Measurements from ENCODE around the gene ST7.

ST7 gene

DNA sequence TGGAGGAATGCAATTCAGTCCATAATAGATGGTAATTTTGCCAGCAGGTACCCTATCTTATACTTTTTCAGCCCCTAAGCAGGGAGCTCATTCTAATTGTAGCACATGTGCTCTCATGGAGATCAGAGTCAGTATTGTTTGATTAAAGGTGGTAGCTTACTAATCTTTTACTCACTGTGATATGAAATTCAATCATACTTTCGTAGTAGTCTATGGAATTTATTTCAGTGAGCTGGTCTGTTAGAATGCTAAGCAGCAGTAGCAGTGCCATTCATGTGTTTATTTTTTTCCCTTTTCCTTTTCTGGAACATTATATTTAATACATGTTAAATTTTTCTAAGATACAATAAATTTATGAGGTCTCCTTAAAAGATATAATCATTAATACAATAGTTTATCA is 109.0 kb downstream of the ST7 start:
- Mint-ChIP-seq H3K4me1 (ENCODE audit: low read depth) (peaks cover 4% of the 10 kb centered on the region), H3K4me3 (no peak overlapping the region), H3K36me3 (peaks cover 10% of the 10 kb centered on the region), H3K27ac (no peak overlapping the region), H3K9me3 (ENCODE audit: low read depth) (no peaks in the 10 kb centered on the region), H3K27me3 (no peaks in the 10 kb centered on the region)

- no peaks in the 10 kb centered on the region for H3K27me3 Mint-ChIP-seq
- H3K36me3 Mint-ChIP-seq, result peaks cover 3% of the 10 kb centered on the region
- H3K4me3 Mint-ChIP-seq, result no peak overlapping the region
- H3K4me1 Mint-ChIP-seq (ENCODE audit: low read depth), result peaks cover 17% of the 10 kb centered on the region
- no peaks in the 10 kb centered on the region for H3K9me3 Mint-ChIP-seq (ENCODE audit: low read depth)
- no peak overlapping the region for H3K27ac Mint-ChIP-seq
Measured at GRCh38 chr7:117064688-117065087, 111.4 kb downstream of the ST7 start.

DNA sequence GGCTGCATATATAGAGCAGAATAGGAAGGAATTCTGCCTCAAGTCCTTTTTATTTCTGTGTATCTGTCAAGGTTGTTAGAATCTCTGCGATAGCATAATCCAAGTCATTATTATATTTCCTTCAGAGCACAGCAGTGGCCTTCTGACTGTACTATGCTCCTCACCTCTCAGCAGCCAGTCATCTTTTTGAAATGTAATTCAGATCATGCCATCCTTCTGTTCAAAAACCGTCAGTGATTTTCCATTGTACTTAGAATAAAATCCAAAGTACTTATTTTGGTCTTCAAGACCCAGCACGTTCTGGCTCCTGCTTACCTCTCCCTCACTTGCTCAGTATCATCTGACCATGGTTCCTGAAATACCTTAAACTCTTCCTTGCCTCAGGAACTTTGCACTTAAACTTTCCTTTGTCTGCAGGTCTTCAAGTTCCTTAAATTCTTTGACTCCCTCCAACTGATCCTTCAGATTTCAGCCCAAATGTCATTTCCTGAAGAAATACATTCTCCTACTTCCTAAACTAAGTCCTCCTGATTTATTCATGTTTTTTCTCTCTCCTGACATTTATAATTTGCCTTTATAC is 112.4 kb downstream of the ST7 start:
- Mint-ChIP-seq H3K27ac (no peak overlapping the region), H3K27me3 (no peaks in the 10 kb centered on the region), H3K36me3 (peaks cover 3% of the 10 kb centered on the region), H3K4me3 (no peak overlapping the region), H3K9me3 (ENCODE audit: low read depth) (no peaks in the 10 kb centered on the region), H3K4me1 (ENCODE audit: low read depth) (peaks cover 17% of the 10 kb centered on the region)

GRCh38 chr7:117066668-117067067 is 113.4 kb downstream of the ST7 start:
- Mint-ChIP-seq H3K4me3 (no peak overlapping the region), H3K27ac (no peak overlapping the region), H3K36me3 (peaks cover 3% of the 10 kb centered on the region), H3K9me3 (ENCODE audit: low read depth) (no peaks in the 10 kb centered on the region), H3K4me1 (ENCODE audit: low read depth) (peaks cover 17% of the 10 kb centered on the region), H3K27me3 (no peaks in the 10 kb centered on the region)

GRCh38 chr7:117067340-117067739 is 114.0 kb downstream of the ST7 start:
- H3K27me3 Mint-ChIP-seq, result no peaks in the 10 kb centered on the region
- H3K36me3 Mint-ChIP-seq, result peaks cover 3% of the 10 kb centered on the region
- H3K4me1 Mint-ChIP-seq (ENCODE audit: low read depth), result peaks cover 20% of the 10 kb centered on the region
- no peak overlapping the region for H3K4me3 Mint-ChIP-seq
- H3K9me3 Mint-ChIP-seq (ENCODE audit: low read depth), result no peaks in the 10 kb centered on the region
- H3K27ac Mint-ChIP-seq, result no peak overlapping the region

- Mint-ChIP-seq H3K27ac (no peak overlapping the region), H3K4me1 (ENCODE audit: low read depth) (peaks cover 31% of the 10 kb centered on the region), H3K4me3 (no peak overlapping the region)
Measured at GRCh38 chr7:117068511-117069145, 115.3 kb downstream of the ST7 start.

GRCh38 chr7:117069379-117069778 is 116.1 kb downstream of the ST7 start:
- Mint-ChIP-seq H3K36me3 (peaks cover 3% of the 10 kb centered on the region), H3K27me3 (no peaks in the 10 kb centered on the region), H3K4me3 (no peak overlapping the region), H3K9me3 (ENCODE audit: low read depth) (no peaks in the 10 kb centered on the region), H3K27ac (no peak overlapping the region), H3K4me1 (ENCODE audit: low read depth) (peaks cover 31% of the 10 kb centered on the region)

More at GRCh38 chr7:117068511-117069145, 115.3 kb downstream of the ST7 start:
- Mint-ChIP-seq H3K9me3 (ENCODE audit: low read depth) (no peaks in the 10 kb centered on the region), H3K36me3 (peaks cover 3% of the 10 kb centered on the region), H3K27me3 (no peaks in the 10 kb centered on the region)

- no peaks in the 10 kb centered on the region for H3K36me3 Mint-ChIP-seq
- H3K4me1 Mint-ChIP-seq (ENCODE audit: low read depth), result peaks cover 31% of the 10 kb centered on the region
- no peaks in the 10 kb centered on the region for H3K27me3 Mint-ChIP-seq
- H3K4me3 Mint-ChIP-seq, result no peak overlapping the region
- H3K27ac Mint-ChIP-seq, result no peak overlapping the region
- H3K9me3 Mint-ChIP-seq (ENCODE audit: low read depth), result peaks cover 5% of the 10 kb centered on the region
Measured at GRCh38 chr7:117071551-117071950, 118.2 kb downstream of the ST7 start.

GRCh38 chr7:117072620-117073118 is 119.4 kb downstream of the ST7 start:
- H3K36me3 Mint-ChIP-seq, result no peaks in the 10 kb centered on the region

DNA sequence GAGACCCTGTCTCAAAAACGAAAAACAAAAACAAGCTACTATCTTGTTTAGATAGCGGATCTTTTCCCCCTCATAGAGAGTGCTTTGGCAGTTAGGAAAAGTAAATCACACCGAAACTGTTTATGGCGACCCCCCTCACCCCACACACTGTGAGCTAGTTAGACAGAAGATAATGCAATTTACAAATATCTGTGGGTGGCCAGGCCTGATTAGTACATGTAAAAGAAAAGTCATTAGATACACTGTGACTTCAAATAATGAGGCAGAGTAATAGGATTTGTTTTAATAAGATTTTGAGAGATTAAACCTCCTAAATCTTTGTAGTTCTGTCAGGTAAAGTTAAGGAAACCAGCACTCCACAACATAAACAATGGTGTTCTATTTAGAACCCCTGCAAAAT is 121.1 kb downstream of the ST7 start:
- H3K9me3 Mint-ChIP-seq (ENCODE audit: low read depth), result peaks cover 5% of the 10 kb centered on the region
- no peak overlapping the region for H3K27ac Mint-ChIP-seq
- peaks cover 13% of the 10 kb centered on the region for H3K4me1 Mint-ChIP-seq (ENCODE audit: low read depth)
- no peak overlapping the region for H3K4me3 Mint-ChIP-seq
- H3K27me3 Mint-ChIP-seq, result no peaks in the 10 kb centered on the region
- H3K36me3 Mint-ChIP-seq, result no peaks in the 10 kb centered on the region

More at GRCh38 chr7:117072620-117073118, 119.4 kb downstream of the ST7 start:
- no peak overlapping the region for H3K4me3 Mint-ChIP-seq
- H3K4me1 Mint-ChIP-seq (ENCODE audit: low read depth), result peaks cover 25% of the 10 kb centered on the region
- H3K27me3 Mint-ChIP-seq, result no peaks in the 10 kb centered on the region
- peak overlapping the region; percentile 4 for H3K27ac Mint-ChIP-seq
- H3K9me3 Mint-ChIP-seq (ENCODE audit: low read depth), result peaks cover 5% of the 10 kb centered on the region

DNA sequence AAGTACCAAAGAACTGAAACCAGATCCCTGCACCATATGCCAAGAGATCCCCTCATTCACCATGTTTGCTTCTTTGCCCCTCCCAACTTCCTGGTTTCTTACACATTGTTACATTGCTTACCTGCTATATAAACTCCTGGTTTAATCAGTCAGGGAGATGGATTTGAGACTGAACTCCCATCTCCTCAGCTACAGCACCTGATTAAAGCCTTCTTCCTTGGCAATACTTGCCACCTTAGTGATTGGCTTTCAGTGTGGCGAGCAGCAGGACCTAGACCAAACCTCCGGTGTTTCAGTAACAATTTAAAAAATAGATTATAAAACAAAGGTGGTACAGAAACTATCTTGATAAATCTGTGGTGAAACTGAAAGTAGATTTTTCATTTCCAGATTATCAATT is 122.6 kb downstream of the ST7 start:
- Mint-ChIP-seq H3K36me3 (no peaks in the 10 kb centered on the region), H3K27me3 (no peaks in the 10 kb centered on the region), H3K4me1 (ENCODE audit: low read depth) (peaks cover 13% of the 10 kb centered on the region), H3K4me3 (no peak overlapping the region), H3K27ac (no peak overlapping the region), H3K9me3 (ENCODE audit: low read depth) (peaks cover 5% of the 10 kb centered on the region)

GRCh38 chr7:117076426-117076943 is 123.2 kb downstream of the ST7 start:
- Mint-ChIP-seq H3K4me1 (ENCODE audit: low read depth) (peaks cover 13% of the 10 kb centered on the region), H3K27ac (no peak overlapping the region), H3K4me3 (no peak overlapping the region), H3K27me3 (no peaks in the 10 kb centered on the region), H3K9me3 (ENCODE audit: low read depth) (peaks cover 5% of the 10 kb centered on the region), H3K36me3 (no peaks in the 10 kb centered on the region)

GRCh38 chr7:117077658-117078057 is 124.4 kb downstream of the ST7 start:
- Mint-ChIP-seq H3K27ac (no peak overlapping the region), H3K4me1 (ENCODE audit: low read depth) (peaks cover 8% of the 10 kb centered on the region), H3K4me3 (no peak overlapping the region), H3K27me3 (no peaks in the 10 kb centered on the region), H3K36me3 (no peaks in the 10 kb centered on the region), H3K9me3 (ENCODE audit: low read depth) (peaks cover 5% of the 10 kb centered on the region)

GRCh38 chr7:117082647-117083046 is 129.3 kb downstream of the ST7 start:
- Mint-ChIP-seq H3K9me3 (ENCODE audit: low read depth) (no peaks in the 10 kb centered on the region), H3K27me3 (no peaks in the 10 kb centered on the region), H3K4me1 (ENCODE audit: low read depth) (peaks cover 17% of the 10 kb centered on the region), H3K27ac (no peak overlapping the region), H3K4me3 (no peak overlapping the region), H3K36me3 (no peaks in the 10 kb centered on the region)

DNA sequence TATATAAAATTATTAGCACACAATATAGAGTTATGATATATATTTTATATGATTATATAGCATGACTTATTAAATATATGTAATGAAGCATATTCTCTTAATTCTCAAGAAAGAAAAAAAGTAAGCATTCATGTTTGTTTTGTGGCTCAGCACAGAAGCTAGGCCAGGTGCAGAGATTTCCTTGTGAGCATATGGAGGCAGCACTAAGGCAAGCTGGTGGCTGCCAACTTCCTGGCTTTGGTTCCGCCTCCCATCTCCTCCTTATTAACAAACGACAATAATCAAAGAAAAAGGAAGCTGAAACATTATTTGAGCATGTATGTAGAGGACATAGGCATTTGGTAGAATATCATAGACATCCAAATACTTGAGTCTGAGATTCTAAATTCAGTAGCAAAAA is 130.3 kb downstream of the ST7 start:
- no peaks in the 10 kb centered on the region for H3K36me3 Mint-ChIP-seq

More for the DNA sequence above, 130.3 kb downstream of the ST7 start:
- Mint-ChIP-seq H3K4me1 (ENCODE audit: low read depth) (peaks cover 25% of the 10 kb centered on the region), H3K9me3 (ENCODE audit: low read depth) (no peaks in the 10 kb centered on the region), H3K27me3 (no peaks in the 10 kb centered on the region), H3K27ac (no peak overlapping the region), H3K4me3 (no peak overlapping the region)

Data from activated naive CD8-positive, alpha-beta T cell (primary cell).